ENCODE data around the gene NRSN1. TPM values are rescaled to one million over a fixed set of nuclear protein-coding genes. Genes with fewer than 3 reads are reported as not detected.

NRSN1 gene
- total and polyA plus RNA-seq, 9 of the 15 experiments (the other 6 are each of a cell fraction or from before 2014, with no cell fraction given): not detected

GRCh38 chr6:24110417-24110816, 15.6 kb upstream of the NRSN1 start:
- no peak overlapping the region for H3K9ac ChIP-seq (ENCODE audit: insufficient read depth in 1 of 2, low read depth in 2 of 2, low read length in 2 of 2)
- TF ChIP-seq ZNF707 (CRISPR knock-in tag; conservative IDR thresholded peaks at IDR 0.05) (no peak), ZSCAN29 (IDR thresholded peaks at IDR 0.05) (no peak), TEAD1 (CRISPR knock-in tag; IDR thresholded peaks at IDR 0.05) (no peak), NEUROD1 (IDR thresholded peaks at IDR 0.05; ENCODE audit: borderline replicate concordance, low read depth, low read length, partially characterized antibody) (no peak), POLR2AphosphoS5 (IDR thresholded peaks at IDR 0.05; ENCODE audit: control insufficient read depth, insufficient read depth, low read depth, low read length) (no peak), EHMT2 (IDR thresholded peaks at IDR 0.05) (no peak), ZFP30 (CRISPR knock-in tag; IDR thresholded peaks at IDR 0.05; ENCODE audit: borderline replicate concordance) (no peak), FOXJ3 (CRISPR knock-in tag; IDR thresholded peaks at IDR 0.05) (no peak), MAFK (IDR thresholded peaks at IDR 0.05; ENCODE audit: low read length) (no peak), ZNF518B (CRISPR knock-in tag; IDR thresholded peaks at IDR 0.05) (no peak), ZNF165 (CRISPR knock-in tag; IDR thresholded peaks at IDR 0.05; ENCODE audit: borderline replicate concordance) (no peak), ZNF639 (CRISPR knock-in tag; conservative IDR thresholded peaks at IDR 0.05 in 1 of 2, IDR thresholded peaks at IDR 0.05 in 1 of 2) (no peak), ZC3H8 (IDR thresholded peaks at IDR 0.05) (no peak), IFI16 (CRISPR knock-in tag; IDR thresholded peaks at IDR 0.05) (no peak), ZNF12 (CRISPR knock-in tag; IDR thresholded peaks at IDR 0.05) (no peak), ZNF124 (CRISPR knock-in tag; IDR thresholded peaks at IDR 0.05) (no peak)
- TF ChIP-seq, protein P1, sequence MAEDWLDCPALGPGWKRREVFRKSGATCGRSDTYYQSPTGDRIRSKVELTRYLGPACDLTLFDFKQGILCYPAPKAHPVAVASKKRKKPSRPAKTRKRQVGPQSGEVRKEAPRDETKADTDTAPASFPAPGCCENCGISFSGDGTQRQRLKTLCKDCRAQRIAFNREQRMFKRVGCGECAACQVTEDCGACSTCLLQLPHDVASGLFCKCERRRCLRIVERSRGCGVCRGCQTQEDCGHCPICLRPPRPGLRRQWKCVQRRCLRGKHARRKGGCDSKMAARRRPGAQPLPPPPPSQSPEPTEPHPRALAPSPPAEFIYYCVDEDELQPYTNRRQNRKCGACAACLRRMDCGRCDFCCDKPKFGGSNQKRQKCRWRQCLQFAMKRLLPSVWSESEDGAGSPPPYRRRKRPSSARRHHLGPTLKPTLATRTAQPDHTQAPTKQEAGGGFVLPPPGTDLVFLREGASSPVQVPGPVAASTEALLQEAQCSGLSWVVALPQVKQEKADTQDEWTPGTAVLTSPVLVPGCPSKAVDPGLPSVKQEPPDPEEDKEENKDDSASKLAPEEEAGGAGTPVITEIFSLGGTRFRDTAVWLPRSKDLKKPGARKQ (CRISPR knock-in tag; IDR thresholded peaks at IDR 0.05): no peak

More at GRCh38 chr6:24110417-24110816, 15.6 kb upstream of the NRSN1 start:
- intact Hi-C loops (cut with micrococcal nuclease): no loop called here
- ATAC-seq (no peak), DNase-seq (ENCODE audit: extremely low read depth in 1 of 4, low spot score in 3 of 4) (no peak), FAIRE-seq (no peak)
- Histone ChIP-seq H3K4me1 (replicated peaks in 1 of 2; ENCODE audit: control insufficient read depth in 2 of 2, insufficient read depth in 2 of 2, low read length in 2 of 2) (no peaks in the 10 kb centered on the region), H2AFZ (ENCODE audit: low read depth, low read length) (no peak overlapping the region), H3K27ac (ENCODE audit: extremely low read depth, low read depth, low read length) (no peak overlapping the region), H3K9me1 (ENCODE audit: control insufficient read depth, insufficient read depth, low read length) (no peaks in the 10 kb centered on the region), H3K79me2 (ENCODE audit: control insufficient read depth, insufficient read depth, low read length) (no peaks in the 10 kb centered on the region), H3K4me3 (no peak overlapping the region), H3K36me3 (ENCODE audit: control insufficient read depth, insufficient read depth, low read length) (no peaks in the 10 kb centered on the region), H3K27me3 (ENCODE audit: control insufficient read depth in 2 of 2, insufficient read depth in 2 of 2, low read length in 2 of 2) (no peaks in the 10 kb centered on the region), H3K4me2 (ENCODE audit: insufficient read depth, low read length) (no peak overlapping the region), H3K9me3 (replicated peaks; ENCODE audit: control insufficient read depth, insufficient read depth, low read depth, low read length) (no peaks in the 10 kb centered on the region), H4K20me1 (replicated peaks; ENCODE audit: control insufficient read depth, insufficient read depth, low read length) (no peaks in the 10 kb centered on the region)
- in situ Hi-C loops (cut with MboI): no loop called here
- 0% methylated on average over 1 of the region's 1 CpG for WGBS (ENCODE audit: insufficient coverage, low coverage, missing lambda C conversion rate)
- POLR2A ChIA-PET: no interaction called here
- no TSS peak for BruUV-seq (replicated peaks)
- CTCF ChIA-PET (ENCODE audit: low intra/inter-chr PET ratio): no interaction called here

Measured in K562 (cell line).